ENCODE data around the gene CUBN. TPM values are rescaled to one million over a fixed set of nuclear protein-coding genes. Genes with fewer than 3 reads are reported as not detected.
A peak's percentile ranks its signal among the peaks of the same experiment; 100 is the strongest.

CUBN gene
- total RNA-seq, 1 donor from 2014 or later, result 0.77 TPM

DNA sequence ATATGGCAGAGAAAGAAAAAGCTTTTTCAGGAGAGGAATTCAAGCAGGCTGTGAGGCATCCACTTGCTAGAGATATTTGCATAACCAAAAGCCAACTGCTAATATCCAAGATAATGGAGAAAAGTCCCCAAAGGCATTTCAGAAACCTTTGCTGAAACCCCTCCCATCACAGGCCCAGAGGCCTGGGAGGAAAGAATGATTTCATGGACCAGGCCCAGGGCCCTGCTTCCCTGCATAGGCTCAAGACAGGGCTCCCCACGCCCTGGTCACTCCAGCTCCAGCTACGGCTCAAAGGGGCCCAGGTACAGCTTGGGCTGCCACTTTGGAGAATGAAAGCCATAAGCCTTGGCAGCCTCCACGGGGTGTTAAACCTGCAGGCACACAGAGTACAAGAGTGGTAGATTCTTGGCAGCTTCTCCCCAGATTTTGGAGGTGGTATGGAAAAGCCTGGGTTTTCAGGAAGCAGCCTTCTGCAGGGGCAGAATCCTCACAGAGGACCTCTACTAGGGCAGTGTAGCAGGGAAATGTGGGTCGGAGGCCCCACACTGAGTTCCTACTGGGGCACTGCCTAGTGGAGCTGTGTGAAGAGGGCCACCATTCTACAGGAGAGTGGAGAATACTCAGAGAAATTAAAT is 306.8 kb downstream of the CUBN start:
- DNase-seq (no peak), ATAC-seq (no peak)
- intact Hi-C loops (cut with micrococcal nuclease), result no loop called here

DNA sequence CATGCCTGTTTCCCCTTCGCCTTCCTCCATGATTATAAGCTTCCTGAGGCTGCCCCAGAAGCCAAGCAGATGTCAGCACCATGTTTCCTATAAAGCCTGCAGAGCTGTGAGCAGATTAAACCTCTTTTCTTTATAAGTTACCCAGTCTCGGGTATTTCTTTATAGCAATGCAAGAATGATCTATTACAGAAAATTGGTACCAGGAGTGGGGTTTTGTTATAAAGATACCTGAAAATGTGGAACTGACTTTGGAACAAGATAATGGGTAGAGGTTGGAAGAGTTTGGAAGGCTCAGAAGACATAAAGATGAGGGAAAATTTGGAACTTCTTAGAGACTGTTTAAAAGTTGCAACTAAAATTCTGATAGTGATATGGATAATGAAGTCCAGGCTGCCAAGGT is 307.6 kb downstream of the CUBN start:
- intact Hi-C loops (cut with micrococcal nuclease), result no loop called here
- no peak for ATAC-seq
- no peak for DNase-seq

DNA sequence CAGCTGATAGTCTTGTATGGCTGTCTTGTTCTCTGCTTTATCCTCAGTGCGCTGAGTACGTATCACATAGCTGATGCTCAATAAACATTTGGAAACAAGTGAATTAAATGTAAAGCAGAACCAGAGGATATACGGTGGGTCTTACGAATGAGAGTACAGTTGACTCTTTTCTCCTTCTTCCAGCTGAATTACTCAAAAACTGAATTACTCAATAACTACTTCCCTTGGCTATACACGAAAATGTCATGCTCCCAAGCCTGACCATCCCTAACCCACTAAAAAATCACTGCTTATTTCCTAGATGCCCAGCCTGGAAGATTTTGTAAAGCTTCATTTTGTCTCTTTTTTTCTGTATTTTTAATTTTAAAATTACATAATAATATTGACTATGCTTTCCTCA is 309.2 kb downstream of the CUBN start:
- ATAC-seq (no peak), DNase-seq (no peak)
- intact Hi-C loops (cut with micrococcal nuclease), result no loop called here

DNA sequence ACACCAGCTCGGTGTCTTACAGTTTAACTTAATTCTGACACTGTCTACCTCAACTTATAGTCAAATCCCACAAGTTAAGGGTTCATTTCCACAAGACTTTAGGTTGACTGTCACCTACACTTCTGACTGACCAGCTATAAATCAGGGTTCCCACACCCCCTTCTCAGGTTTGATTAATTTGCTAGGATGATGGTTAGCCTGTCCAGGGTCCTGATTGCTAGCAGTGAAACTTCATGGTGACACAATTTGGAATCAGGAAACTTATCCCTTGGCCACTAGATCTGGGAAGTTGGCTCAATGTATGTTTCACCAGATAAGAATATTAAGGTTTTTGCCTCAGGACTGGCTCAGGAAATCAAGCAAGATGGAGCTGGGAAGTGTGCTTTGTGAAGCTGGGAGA is 309.6 kb downstream of the CUBN start:
- ATAC-seq (no peak), DNase-seq (no peak)
- intact Hi-C loops (cut with micrococcal nuclease), result no loop called here

DNA sequence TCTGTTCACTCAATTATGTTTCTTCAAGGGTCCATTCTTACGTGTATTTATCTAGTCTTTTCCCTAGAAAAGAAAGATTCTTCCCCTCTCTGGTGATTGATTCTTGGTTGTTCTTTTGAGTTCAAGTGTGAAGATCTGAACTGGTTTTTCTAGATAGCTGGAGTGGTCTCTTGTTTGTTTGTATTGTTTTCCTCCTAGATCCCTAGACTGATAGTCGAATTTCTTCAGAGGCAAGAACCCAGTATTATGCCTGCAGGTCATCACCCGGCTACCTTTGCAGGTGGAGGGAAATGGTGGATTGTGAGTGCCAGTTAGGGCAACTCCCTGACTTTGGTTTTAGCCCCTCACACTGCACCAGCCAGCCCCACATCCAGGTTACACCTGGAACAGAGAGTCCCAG is 310.2 kb downstream of the CUBN start:
- DNase-seq, result no peak
- intact Hi-C loops (cut with micrococcal nuclease), result no loop called here
- ATAC-seq, result no peak

DNA sequence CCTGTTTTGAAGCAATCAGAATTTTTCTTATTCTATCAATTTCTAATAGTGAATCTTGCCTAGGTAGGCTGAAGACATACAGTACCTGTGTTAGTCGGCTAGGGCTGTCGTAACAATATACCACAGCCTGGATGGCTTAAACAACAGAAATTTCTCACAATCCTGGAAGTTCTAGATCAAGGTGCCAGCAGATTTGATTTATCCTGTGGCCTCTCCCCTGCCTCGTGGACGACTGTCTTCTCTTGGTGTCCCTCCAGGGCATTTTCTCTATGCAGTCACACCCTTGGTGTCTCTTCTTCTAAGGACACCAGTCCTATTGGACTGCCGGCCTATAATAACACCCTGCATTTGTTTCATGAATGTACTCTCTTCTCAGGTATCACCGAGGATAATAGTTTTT is 310.6 kb downstream of the CUBN start:
- no peak for DNase-seq
- intact Hi-C loops (cut with micrococcal nuclease), result no loop called here
- no peak for ATAC-seq

DNA sequence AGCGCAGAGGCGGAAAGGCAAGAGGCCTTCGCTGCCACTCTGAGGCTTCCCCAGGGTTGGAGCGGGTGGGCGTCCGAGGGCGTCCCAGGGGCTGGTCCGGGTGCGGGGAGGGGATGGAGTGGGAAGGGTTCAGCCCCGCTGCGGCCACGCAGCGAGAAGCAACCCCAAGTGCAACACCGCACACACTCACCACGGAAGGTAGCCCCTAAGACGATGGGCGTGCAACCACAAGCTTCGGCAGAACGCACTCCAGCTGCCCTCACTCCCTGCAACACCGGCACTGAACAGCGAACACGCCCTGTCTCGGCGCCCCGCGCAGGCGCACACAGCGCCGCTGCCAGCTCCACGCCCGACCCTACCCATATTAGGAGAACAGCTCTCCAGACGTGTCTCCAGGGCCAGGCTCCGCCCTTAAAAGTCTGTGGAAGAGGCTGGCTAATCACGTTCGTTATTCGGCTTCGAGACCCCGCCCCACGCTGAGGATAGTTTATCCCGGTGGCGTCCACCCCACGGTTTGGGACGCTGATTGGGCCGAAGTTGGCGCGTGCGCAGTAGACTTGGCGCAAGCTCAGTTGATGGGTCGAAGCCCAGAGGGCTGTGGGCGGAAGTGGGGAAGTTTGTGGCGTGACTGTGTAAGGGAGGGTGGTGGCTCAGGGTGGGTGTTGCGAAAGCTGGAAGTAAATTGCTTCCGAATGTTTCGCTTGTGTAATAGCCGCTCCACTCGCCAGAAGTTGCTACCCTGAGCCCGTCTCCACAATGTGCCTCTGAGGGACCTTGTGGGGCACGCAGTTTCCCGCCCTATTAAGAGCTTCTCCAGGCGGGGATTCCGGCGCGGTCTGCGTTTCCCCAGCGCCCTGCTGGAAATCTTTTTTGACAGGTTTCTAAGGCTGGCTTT is 312.2 kb downstream of the CUBN start, which contains the start of gene RSU1:
Gene RSU1 (minus strand): TSS at position 300 of the 895 bp plus-strand sequence. CDS start 343 bp downstream, outside the sequence.
- intact Hi-C loops (cut with micrococcal nuclease), result no loop called here
- DNase-seq, result peak; percentile 100
- ATAC-seq, result peak; percentile 98

DNA sequence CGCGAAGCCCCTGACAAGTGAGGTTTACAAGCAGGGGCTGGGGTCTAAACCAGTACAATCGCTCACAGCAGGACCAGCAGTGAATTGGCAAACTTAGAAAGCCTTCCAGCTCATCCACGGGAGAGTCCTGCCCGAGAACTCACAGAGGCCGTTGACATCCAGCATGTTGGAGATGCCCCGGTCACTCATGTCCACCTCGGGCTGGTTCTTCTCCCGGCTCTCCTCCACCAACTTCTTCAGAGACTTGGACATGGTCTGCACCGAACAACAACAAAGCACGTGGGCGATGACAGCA is 312.8 kb downstream of the CUBN start:
- no peak for DNase-seq
- intact Hi-C loops (cut with micrococcal nuclease), result no loop called here
- no peak for ATAC-seq

DNA sequence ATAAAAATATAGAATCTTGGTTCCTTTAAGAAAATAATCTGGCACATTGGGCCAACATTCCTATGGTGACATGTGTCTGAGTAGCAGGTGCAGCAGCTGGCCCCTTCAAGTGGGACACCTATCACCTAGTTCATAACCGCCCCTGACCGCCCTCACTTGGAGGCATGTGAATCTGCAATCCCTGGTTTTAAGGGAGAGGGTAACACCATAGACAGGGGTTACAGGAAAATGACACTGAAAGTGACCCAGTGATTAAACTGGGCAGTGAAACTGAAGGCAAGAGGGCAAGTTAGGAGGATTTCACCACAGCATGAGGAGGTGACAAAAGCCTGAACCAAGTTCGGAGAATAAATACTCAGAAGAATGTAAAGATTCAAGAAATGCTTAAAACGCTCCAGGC is 313.4 kb downstream of the CUBN start:
- intact Hi-C loops (cut with micrococcal nuclease), result no loop called here
- DNase-seq (peak; percentile 36), ATAC-seq (no peak)

DNA sequence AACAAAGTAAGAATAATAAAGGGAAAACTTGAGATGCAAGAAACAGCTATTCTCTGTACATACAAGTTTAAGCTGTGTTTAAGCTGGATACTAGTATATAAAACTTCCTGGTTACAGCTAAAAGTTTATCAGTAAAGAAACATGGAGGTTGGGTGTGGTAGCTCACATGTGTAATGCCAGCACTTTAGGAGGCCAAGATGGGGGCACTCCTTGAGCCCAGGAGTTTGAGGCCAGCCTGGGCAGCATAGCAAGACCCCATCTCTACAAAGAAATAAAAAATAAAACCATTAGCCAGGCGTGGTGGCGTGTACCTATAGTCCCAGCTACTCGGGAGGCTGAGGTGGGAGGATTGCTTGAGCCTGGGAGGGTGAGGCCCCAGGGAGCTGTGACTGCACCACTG is 315.6 kb downstream of the CUBN start:
- no peak for ATAC-seq
- intact Hi-C loops (cut with micrococcal nuclease), result no loop called here
- no peak for DNase-seq

DNA sequence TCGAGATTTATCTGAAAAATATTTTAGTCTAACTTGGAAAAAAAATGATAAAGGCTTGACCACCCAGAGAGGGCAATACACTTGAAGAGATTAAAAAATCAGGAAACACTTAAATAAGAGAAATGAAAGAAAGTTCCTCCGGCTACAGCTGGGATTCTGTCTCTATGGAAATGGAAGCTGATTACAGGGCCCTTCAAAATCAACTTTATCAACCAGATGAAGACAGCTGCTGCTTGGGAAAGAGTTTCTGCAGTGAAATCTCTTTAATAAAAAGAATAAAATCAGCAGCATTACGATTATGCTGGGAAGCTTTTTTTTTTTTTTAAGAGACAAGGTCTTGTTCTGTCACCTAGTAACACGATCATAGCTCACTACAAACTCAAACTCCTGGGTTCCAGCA is 316.9 kb downstream of the CUBN start:
- intact Hi-C loops (cut with micrococcal nuclease), result no loop called here
- no peak for DNase-seq
- no peak for ATAC-seq

DNA sequence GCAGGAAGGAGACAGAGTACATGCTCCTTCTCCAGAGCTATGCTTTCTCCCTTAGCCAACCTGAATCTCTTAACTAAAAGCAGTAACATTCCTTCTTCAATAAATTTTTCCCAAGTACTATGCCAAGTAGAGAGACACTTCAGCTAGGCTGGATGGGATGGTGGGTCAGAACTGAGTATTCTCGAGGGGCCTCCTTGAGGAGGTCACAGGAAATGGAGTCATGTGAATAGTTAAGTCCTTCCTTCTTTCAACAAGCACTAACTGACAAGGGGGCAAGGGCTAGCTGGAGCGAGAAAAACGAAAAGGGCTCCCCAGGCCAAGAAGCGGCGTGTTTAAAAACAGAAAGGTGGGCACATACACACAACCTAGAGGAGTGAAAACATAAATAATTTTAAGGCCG is 317.8 kb downstream of the CUBN start:
- DNase-seq (no peak), ATAC-seq (peak; percentile 42)
- intact Hi-C loops (cut with micrococcal nuclease), result no loop called here

DNA sequence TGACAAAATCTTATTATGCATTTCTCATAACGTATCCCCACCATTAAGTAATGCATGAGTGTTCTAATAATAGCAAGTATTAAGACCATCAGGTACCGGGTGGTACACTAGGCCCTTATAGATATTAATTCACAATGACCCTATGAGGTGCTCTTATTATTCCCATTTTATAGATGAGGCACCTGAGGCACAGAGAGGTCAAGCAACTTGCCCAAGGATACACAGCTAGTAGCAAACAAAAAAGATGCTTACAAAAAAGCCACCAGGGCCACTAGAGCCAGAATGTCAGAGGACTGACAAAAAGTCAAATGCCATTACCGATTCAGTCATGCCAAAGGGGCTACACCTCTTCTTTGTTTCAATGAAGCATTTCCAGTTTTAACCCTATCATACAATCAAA is 318.3 kb downstream of the CUBN start:
- DNase-seq (no peak), ATAC-seq (no peak)
- intact Hi-C loops (cut with micrococcal nuclease), result no loop called here

DNA sequence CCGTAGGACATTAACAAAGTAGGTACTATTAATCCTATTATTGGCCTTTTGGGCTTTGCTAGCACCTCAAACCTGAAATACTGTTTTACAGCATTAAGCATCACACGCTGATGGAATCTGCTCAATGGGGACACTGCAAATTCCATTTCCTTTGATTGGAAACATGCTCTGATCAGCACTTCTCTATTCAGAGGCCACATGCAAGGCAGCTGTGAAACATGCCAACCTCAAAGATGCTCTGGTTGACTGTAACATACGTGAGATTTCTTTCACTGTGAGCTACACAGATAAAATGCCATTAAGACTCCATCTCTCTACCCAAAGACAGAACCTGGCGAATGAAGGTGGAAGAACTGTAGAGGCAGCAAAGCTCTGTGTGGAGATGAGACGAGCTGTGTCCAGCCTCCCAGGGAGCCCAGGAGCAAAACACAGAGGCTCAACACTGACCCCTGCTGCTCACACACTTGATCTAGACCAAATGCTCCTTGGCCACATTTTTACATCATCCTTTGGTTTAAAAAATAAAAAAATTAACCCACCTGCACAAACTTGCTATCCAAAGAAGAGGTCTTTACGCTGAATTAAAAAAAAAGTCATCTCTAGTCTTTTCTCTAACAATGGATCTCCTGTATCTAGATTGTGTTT is 320.4 kb downstream of the CUBN start:
- intact Hi-C loops (cut with micrococcal nuclease), result no loop called here
- ATAC-seq (peak; percentile 70), DNase-seq (peak; percentile 51)

DNA sequence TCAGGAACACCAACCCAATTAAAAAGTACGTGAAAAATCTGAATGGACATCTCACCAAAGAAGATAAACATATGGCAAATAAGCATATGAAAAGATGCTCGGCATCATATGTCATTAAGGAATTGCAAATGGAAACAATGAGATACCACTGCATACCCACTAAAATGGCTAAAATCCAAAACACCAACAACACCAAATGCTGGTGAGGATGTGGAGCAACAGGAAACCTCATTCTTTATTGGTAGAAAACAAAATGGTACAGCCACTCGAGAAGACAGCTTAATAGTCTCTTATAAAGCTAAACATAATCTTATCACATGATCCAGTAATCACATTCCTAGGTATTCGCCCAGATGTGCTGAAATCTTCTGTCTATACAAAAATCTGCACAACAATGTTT is 325.5 kb downstream of the CUBN start:
- ATAC-seq (no peak), DNase-seq (no peak)
- intact Hi-C loops (cut with micrococcal nuclease), result no loop called here

DNA sequence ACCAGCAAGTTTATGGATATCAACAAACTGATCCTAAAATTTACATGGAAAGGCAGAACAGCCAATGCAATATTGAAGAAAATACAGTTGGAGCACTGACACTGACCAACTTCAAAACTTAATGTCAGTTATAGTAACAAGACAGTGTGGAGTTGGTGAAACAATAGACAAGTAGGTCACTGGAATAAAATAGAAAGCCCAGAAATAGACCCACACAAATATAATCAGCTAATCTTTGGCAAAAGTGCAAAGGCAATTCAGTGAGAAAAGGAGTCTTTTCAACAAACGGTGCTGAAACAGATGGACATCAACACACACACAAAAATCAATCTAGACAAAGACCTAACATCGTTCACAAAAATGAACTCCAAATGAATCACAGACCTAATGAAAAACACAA is 326.1 kb downstream of the CUBN start:
- intact Hi-C loops (cut with micrococcal nuclease), result no loop called here
- DNase-seq (no peak), ATAC-seq (no peak)

DNA sequence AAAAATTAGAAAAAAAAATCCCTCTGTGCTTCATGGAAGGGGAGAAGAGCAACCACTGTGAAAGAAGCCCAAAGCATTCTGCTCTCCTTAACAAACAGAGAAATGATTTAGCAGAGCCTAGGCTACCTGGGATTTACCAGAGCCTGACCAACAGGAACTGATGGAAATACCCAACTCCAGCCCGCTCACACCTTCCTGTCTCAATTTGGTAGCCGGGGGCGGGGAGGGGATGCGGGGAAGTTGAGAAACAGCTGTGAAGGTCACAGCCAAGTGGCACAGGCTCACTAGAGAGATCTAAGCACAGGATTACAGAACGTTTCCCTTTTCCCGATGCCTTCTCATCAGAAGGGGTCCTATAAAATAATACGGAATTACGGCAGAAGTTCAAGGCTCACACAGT is 330.0 kb downstream of the CUBN start:
- DNase-seq (no peak), ATAC-seq (no peak)
- intact Hi-C loops (cut with micrococcal nuclease), result no loop called here

DNA sequence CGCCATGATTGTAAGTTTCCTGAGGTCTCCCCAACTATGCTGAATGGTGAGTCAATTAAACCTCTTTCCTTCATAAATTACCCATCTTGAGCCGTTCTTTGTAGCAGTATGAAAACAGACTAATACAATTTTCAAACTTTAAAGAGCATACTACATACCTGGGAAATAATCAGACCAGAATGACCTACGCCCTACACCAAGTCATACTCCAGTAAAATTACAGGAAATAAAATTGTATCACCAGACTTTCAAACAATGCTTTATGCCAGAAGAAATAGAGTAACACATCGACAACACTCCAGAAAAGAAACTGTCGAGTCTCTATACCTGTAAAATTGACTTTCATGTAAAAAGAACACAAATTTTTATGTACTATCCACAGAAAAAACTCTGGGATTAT is 331.0 kb downstream of the CUBN start:
- intact Hi-C loops (cut with micrococcal nuclease), result no loop called here
- DNase-seq, result no peak
- no peak for ATAC-seq

DNA sequence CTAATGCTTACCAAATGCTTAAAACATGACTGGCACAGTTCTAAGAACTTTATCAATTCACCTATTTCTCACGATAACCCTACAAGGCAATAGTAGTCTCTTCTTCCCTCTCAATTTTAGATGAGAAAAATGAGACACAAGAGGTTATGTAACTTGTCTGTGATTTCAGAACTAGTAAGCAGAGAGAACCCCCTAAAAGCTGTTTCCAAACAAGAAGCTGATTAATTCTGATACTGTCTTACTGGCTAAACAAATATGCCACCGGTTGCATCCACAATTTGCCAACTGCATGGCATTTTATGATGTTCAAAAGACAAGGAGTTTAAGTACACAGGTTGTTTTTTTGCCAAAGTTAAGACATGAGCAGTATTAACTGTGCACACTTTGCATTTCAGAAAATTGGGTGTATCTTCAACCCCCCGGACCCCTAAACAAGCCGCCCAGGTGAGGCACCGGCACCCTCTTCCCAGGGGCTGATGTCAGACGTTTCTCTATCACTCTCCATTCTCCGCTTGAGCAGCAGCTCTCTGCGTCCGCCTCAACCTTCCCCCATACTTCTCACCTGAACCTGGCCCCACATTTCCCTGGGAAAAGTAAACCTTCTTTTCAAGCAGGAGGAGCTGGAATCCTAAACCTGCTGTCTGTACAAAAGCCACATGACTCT is 334.1 kb downstream of the CUBN start:
- DNase-seq (no peak), ATAC-seq (no peak)
- intact Hi-C loops (cut with micrococcal nuclease), result no loop called here

DNA sequence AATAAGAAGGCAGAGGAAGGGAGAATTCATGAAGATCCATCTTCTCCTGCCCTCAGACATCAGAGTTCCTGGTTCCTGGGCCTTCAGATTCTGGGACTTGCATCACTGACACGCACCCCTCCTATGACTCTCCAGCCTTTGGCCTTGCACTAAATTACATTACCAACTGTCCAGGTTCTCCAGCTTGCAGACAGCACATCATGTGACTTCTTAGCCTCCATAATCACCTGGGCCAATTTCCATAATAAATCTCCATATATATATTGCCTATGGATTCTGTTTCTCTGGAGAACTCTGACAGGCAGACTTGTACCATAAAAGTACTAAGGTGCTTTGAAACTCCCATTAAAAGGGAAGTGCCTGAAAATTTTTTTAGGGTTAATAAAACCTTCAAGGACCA is 335.6 kb downstream of the CUBN start:
- DNase-seq (no peak), ATAC-seq (no peak)
- intact Hi-C loops (cut with micrococcal nuclease), result no loop called here
